ENCODE measurements around the gene ANKS1B. TPM values are rescaled to one million over a fixed set of nuclear protein-coding genes. Genes with fewer than 3 reads are reported as not detected.

The ANKS1B gene
- total RNA-seq, 4 donors from 2014 or later: 1.5 to 5.5 (median 4.4) TPM

GRCh38 chr12:99057670-99058069 lies 927.1 kb downstream of the ANKS1B start:
- 82 to 83% methylated on average over 5 of the region's 5 CpGs for WGBS, 2 donors
- intact Hi-C loops (cut with DNase I; ENCODE audit: low total_unique reads): no loop called here
- H3K4me3 ChIP-seq (ENCODE audit: low read depth, poor library complexity, severe bottlenecking): no peak overlapping the region
- TF ChIP-seq POLR2A (IDR thresholded peaks at IDR 0.05) (no peak), CTCF (IDR thresholded peaks at IDR 0.05) (no peak)
- DNase-seq (ENCODE audit: low spot score in 2 of 2): no peak

- TF ChIP-seq POLR2A (IDR thresholded peaks at IDR 0.05) (no peak), CTCF (IDR thresholded peaks at IDR 0.05) (no peak)
Measured at GRCh38 chr12:99056186-99056585, 928.5 kb downstream of the ANKS1B start.

DNA sequence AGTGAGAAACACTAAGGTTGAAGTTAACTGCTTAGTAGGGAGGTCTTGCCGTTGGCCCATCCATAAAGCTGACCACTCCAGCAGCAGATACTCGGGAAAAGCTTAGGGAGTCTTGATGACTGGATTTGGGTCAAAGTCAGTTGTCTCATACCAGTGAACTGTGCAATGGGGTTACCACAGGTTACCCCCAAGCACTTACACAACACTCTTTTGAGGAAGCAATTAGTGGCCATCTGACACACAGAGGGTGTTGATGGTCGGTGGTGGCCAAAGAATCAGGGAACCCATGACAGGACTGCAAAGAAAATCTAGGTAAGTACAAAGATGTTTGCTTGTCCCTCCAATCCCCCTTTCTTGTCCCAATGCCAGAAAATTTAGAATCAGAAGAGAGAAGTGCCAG lies 929.4 kb downstream of the ANKS1B start:
- H3K4me3 ChIP-seq (ENCODE audit: low read depth, poor library complexity, severe bottlenecking): no peak overlapping the region
- intact Hi-C loops (cut with DNase I; ENCODE audit: low total_unique reads): no loop called here
- DNase-seq (ENCODE audit: low spot score in 2 of 2): no peak
- WGBS, 2 donors: 93 to 94% methylated on average over 3 of the region's 3 CpGs
- TF ChIP-seq POLR2A (IDR thresholded peaks at IDR 0.05) (no peak), CTCF (IDR thresholded peaks at IDR 0.05) (no peak)

More at GRCh38 chr12:99056186-99056585, 928.5 kb downstream of the ANKS1B start:
- H3K4me3 ChIP-seq (ENCODE audit: low read depth, poor library complexity, severe bottlenecking): no peak overlapping the region
- intact Hi-C loops (cut with DNase I; ENCODE audit: low total_unique reads): no loop called here
- no peak for DNase-seq (ENCODE audit: low spot score in 2 of 2)
- WGBS, 2 donors: 93 to 95% methylated on average over 1 of the region's 1 CpG

DNA sequence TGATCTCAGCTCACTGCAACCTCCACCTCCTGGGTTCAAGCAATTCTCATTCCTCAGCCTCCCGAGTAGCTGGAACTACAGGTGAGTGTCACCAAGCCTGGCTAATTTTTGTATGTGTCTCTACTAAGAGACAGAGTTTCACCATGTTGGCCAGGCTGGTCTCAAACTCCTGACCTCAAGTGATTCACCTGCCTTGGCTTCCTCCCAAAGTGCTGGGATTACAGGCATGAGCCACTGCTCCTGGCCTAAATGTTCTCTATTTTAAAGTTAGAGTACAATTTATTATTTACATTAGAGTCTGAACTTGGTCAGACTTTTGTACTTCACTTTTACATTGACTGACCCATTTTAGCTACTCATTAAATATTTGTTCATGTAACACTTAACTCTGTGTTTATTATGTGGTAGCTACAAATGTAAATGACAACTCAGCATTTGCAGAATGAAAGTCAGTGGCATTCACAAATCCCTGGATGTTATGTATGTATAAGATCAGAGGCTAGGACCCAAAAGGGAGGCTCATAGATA lies 930.1 kb downstream of the ANKS1B start:
- intact Hi-C loops (cut with DNase I; ENCODE audit: low total_unique reads): no loop called here
- no peak for DNase-seq (ENCODE audit: low spot score in 2 of 2)
- TF ChIP-seq CTCF (IDR thresholded peaks at IDR 0.05): no peak
- TF ChIP-seq POLR2A (IDR thresholded peaks at IDR 0.05): no peak
- 89 to 100% methylated on average over 1 of the region's 1 CpG for WGBS, 2 donors
- H3K4me3 ChIP-seq (ENCODE audit: low read depth, poor library complexity, severe bottlenecking): no peak overlapping the region

- intact Hi-C loops (cut with DNase I; ENCODE audit: low total_unique reads): no loop called here
- WGBS, 2 donors: 82 to 84% methylated on average over 11 of the region's 11 CpGs
- DNase-seq (ENCODE audit: low spot score in 2 of 2): no peak
- TF ChIP-seq POLR2A (IDR thresholded peaks at IDR 0.05) (no peak), CTCF (IDR thresholded peaks at IDR 0.05) (no peak)
- H3K4me3 ChIP-seq (ENCODE audit: low read depth, poor library complexity, severe bottlenecking): no peak overlapping the region
Measured at GRCh38 chr12:99053616-99054362, 930.9 kb downstream of the ANKS1B start.
